GM12878 (cell line): Measurements from ENCODE around the gene SIVA1. TPM values are rescaled to one million over a fixed set of nuclear protein-coding genes. Genes with fewer than 3 reads are reported as not detected.

ENCODE experiments used
- CBFB ChIP-seq: IDR thresholded peaks from 2 replicates; pipeline ENCODE4 v1.6.1; 2016; ENCODE audit warnings: antibody characterized with exemption, low read depth
- CEBPB ChIP-seq, 2 experiments: fragments of 150-350 bp in 1 of 2; IDR thresholded peaks; 2 replicates each; pipeline ENCODE4 v1.6.1; 2012 to 2014; ENCODE audit warnings: low read depth in 2 of 2, low read length in 2 of 2, borderline replicate concordance in 1 of 2, inconsistent platforms in 1 of 2
- CHD2 ChIP-seq: IDR thresholded peaks from 2 replicates; pipeline ENCODE4 v1.6.1; 2011; ENCODE audit warnings: low read depth, low read length, improper control_type of control experiment, borderline replicate concordance
- CREB1 ChIP-seq: IDR thresholded peaks from 2 replicates; pipeline ENCODE4 v1.6.1; 2012; ENCODE audit warnings: low read depth, mild to moderate bottlenecking, inconsistent platforms
- CREM ChIP-seq: IDR thresholded peaks from 2 replicates; pipeline ENCODE4 v1.6.1; 2014; ENCODE audit warnings: antibody characterized with exemption, low read depth
- EZH2 ChIP-seq: IDR thresholded peaks from 2 replicates; pipeline ENCODE4 v1.6.1; 2012; ENCODE audit warnings: low read depth, mild to moderate bottlenecking, control low read depth, inconsistent platforms, low read length, borderline replicate concordance; ENCODE audit not compliant: control insufficient read depth
- HDAC6 ChIP-seq: fragments of 200-600 bp; sonication (generic); IDR thresholded peaks from one replicate; pipeline ENCODE4 v1.8.0; 2017; ENCODE audit warnings: antibody characterized with exemption; ENCODE audit not compliant: unreplicated experiment
- RAD21 ChIP-seq: IDR thresholded peaks from 2 replicates; pipeline ENCODE4 v1.6.1; 2011; ENCODE audit warnings: mild to moderate bottlenecking, low read depth, low read length, moderate library complexity; ENCODE audit not compliant: insufficient read depth
- SIN3A ChIP-seq: IDR thresholded peaks from 2 replicates; pipeline ENCODE4 v1.6.1; 2012; ENCODE audit warnings: low read depth, low read length, improper control_type of control experiment
- SRF ChIP-seq, 2 experiments: IDR thresholded peaks; 2 replicates each; pipeline ENCODE4 v1.6.1; 2011; ENCODE audit warnings: low read depth in 2 of 2, low read length in 2 of 2, mild to moderate bottlenecking in 1 of 2, moderate library complexity in 1 of 2
- ZNF274 ChIP-seq: IDR thresholded peaks from one replicate; pipeline ENCODE4 v1.8.0; 2011; ENCODE audit not compliant: insufficient read length, insufficient read depth
- ZNF384 ChIP-seq: IDR thresholded peaks from 2 replicates; pipeline ENCODE4 v1.6.1; 2012; ENCODE audit warnings: low read depth, mild to moderate bottlenecking, low read length, improper control_type of control experiment, borderline replicate concordance
- polyA plus RNA-seq, 11 experiments: library from polyadenylated mRNA; depleted of rRNA in 4 of 11; unstranded in 6 of 11; stranded (reverse) in 5 of 11; fragments of >200 nt; fragmentation: Nextera tagmentation in 4 of 11; fragmentation: Illumina TruSeq in 1 of 11; extraction: Ambion mirVana in 4 of 11; extraction: Trizol in 1 of 11; gene quantifications; 1 replicate in 1 of 11; 2 replicates in 10 of 11; pipeline versions ENCODE4 v1.2.1 to v1.2.3, GENCODE V29; 2011 to 2016; ENCODE audit warnings: inconsistent platforms in 2 of 11, missing spikeins in 2 of 11, low read depth in 1 of 11
- total RNA-seq, 4 experiments: library from RNA; depleted of rRNA in 3 of 4; stranded (reverse); fragments of >200 nt in 3 of 4; fragmentation: Illumina TruSeq in 1 of 4; extraction: Trizol in 1 of 4; gene quantifications; 2 replicates each; pipeline versions ENCODE4 v1.2.1 to v1.2.3, GENCODE V29; 2013 to 2021
- TF ChIP-seq, protein P1 (sequence below): IDR thresholded peaks from 2 replicates; pipeline ENCODE4 v1.6.1; 2011; ENCODE audit warnings: borderline replicate concordance, low read depth, mild to moderate bottlenecking, moderate library complexity, low read length; ENCODE audit not compliant: insufficient read depth, poor library complexity, severe bottlenecking
- TF ChIP-seq, protein P2 (sequence below): fragments of 450-650 bp; IDR thresholded peaks from 2 replicates; pipeline ENCODE4 v1.6.1; 2017; ENCODE audit warnings: mild to moderate bottlenecking, low read depth, inconsistent platforms; ENCODE audit not compliant: poor library complexity, severe bottlenecking
- TF ChIP-seq, protein P3 (sequence below): fragments of 450-650 bp; IDR thresholded peaks from 2 replicates; pipeline ENCODE4 v1.6.1; 2014; ENCODE audit warnings: mild to moderate bottlenecking

Gene SIVA1
- total and polyA plus RNA-seq, 10 of the 15 experiments (the other 5 are each of a cell fraction or from before 2014, with no cell fraction given) = 4.6 to 282 (median 106) TPM

DNA sequence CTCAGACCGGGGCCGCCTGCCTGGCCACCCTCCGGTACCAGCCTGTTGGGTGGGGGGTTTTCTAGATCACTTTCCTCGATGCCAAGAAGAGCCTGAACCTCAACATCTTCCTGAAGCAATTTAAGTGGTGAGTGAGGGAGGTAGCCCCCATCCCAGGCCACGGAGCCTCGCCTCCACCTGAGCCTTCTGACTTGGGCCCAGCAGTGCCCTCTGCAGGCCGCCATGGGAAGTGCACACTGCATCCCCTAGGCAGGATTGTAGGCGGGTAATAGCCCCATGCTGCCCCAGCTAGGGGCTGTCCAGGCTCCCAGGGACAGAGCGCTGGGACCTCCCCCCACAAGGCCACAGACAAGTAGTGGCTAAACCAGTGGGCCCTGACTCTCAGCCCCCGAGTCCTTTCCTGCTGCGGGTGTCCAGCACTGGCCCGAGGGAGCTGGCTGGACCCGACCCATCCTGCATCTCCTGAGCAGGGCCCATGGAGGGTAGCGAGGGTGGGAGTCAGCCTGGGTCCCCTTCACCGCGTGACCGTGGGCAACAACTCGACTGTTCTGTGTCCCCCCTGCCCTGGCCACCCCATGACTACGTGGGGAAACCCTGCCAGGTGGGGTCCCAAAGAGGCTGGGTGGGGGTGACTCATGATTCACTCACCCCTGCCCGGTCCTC lies 44.2 kb upstream of the SIVA1 start (continued):
- TF ChIP-seq CREM (no peak), EZH2 (no peak), ZNF384 (no peak), SIN3A (no peak), HDAC6 (no peak), CEBPB (IDR thresholded peaks at IDR 0.05; ENCODE audit: borderline replicate concordance in 1 of 2, low read depth in 2 of 2, low read length in 2 of 2) (no peak), CBFB (no peak), SRF (IDR thresholded peaks at IDR 0.05; ENCODE audit: low read depth in 2 of 2, low read length in 2 of 2) (no peak), RAD21 (peak; percentile 87), CHD2 (no peak), ZNF274 (no peak), CREB1 (no peak)
- TF ChIP-seq, protein P1, sequence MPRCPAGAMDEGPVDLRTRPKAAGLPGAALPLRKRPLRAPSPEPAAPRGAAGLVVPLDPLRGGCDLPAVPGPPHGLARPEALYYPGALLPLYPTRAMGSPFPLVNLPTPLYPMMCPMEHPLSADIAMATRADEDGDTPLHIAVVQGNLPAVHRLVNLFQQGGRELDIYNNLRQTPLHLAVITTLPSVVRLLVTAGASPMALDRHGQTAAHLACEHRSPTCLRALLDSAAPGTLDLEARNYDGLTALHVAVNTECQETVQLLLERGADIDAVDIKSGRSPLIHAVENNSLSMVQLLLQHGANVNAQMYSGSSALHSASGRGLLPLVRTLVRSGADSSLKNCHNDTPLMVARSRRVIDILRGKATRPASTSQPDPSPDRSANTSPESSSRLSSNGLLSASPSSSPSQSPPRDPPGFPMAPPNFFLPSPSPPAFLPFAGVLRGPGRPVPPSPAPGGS = no peak
- TF ChIP-seq, protein P2, sequence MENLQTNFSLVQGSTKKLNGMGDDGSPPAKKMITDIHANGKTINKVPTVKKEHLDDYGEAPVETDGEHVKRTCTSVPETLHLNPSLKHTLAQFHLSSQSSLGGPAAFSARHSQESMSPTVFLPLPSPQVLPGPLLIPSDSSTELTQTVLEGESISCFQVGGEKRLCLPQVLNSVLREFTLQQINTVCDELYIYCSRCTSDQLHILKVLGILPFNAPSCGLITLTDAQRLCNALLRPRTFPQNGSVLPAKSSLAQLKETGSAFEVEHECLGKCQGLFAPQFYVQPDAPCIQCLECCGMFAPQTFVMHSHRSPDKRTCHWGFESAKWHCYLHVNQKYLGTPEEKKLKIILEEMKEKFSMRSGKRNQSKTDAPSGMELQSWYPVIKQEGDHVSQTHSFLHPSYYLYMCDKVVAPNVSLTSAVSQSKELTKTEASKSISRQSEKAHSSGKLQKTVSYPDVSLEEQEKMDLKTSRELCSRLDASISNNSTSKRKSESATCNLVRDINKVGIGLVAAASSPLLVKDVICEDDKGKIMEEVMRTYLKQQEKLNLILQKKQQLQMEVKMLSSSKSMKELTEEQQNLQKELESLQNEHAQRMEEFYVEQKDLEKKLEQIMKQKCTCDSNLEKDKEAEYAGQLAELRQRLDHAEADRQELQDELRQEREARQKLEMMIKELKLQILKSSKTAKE = no peak
- TF ChIP-seq, protein P3, sequence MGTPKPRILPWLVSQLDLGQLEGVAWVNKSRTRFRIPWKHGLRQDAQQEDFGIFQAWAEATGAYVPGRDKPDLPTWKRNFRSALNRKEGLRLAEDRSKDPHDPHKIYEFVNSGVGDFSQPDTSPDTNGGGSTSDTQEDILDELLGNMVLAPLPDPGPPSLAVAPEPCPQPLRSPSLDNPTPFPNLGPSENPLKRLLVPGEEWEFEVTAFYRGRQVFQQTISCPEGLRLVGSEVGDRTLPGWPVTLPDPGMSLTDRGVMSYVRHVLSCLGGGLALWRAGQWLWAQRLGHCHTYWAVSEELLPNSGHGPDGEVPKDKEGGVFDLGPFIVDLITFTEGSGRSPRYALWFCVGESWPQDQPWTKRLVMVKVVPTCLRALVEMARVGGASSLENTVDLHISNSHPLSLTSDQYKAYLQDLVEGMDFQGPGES = no peak
- TF ChIP-seq, all 136 proteins: peak for 6
